ENCODE measurements around the gene ANKRD12.

ANKRD12 gene

GRCh38 chr18:9233771-9234440 is 97.3 kb downstream of the ANKRD12 start:
- TF ChIP-seq CTCF (IDR thresholded peaks at IDR 0.05): no peak

GRCh38 chr18:9234528-9234927 is 97.9 kb downstream of the ANKRD12 start:
- TF ChIP-seq CTCF (IDR thresholded peaks at IDR 0.05): no peak

GRCh38 chr18:9237981-9238380 is 101.4 kb downstream of the ANKRD12 start:
- TF ChIP-seq CTCF (IDR thresholded peaks at IDR 0.05): no peak

- TF ChIP-seq CTCF (IDR thresholded peaks at IDR 0.05): no peak
Observed at GRCh38 chr18:9239720-9240119, 103.1 kb downstream of the ANKRD12 start.

GRCh38 chr18:9240270-9240669 is 103.7 kb downstream of the ANKRD12 start:
- TF ChIP-seq CTCF (IDR thresholded peaks at IDR 0.05): no peak

- TF ChIP-seq CTCF (IDR thresholded peaks at IDR 0.05): no peak
Observed at GRCh38 chr18:9243029-9243428, 106.4 kb downstream of the ANKRD12 start.

- TF ChIP-seq CTCF (IDR thresholded peaks at IDR 0.05): no peak
Observed at GRCh38 chr18:9244376-9244775, 107.8 kb downstream of the ANKRD12 start.

- TF ChIP-seq CTCF (IDR thresholded peaks at IDR 0.05): no peak
Observed at GRCh38 chr18:9248661-9249060, 112.1 kb downstream of the ANKRD12 start.

All from LNCAP (cell line).